ENCODE data around the gene KIAA0930. TPM values are rescaled to one million over a fixed set of nuclear protein-coding genes. Genes with fewer than 3 reads are reported as not detected.

Gene KIAA0930
- total and polyA plus RNA-seq, 2 donors (not counting 1 experiment from before 2014, with no cell fraction given) = 27.0 to 46.8 TPM

DNA sequence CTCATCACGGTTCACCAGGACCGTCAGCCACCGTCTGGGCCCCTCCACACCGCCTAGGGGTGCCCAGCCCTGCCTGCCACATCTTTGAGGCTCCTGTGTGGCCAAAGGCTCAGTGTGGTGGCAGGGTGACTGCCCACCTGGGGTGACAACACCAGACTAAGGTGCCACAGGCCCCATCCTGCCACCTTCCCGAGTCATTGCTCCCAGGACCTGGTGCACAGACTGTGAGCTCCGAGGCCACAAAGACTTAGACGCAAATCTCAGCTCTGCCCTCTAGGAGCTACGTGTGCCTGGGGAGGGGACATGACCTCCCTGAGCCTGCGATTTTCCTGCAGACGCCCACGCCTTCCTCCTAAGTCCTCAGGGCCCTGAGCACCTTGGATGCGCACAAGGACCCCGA lies 36.5 kb downstream of the KIAA0930 start:
- POLR2A ChIA-PET = no interaction called here
- Histone ChIP-seq H3K4me3 (ENCODE audit: control extremely low read depth in 1 of 5, extremely low read depth in 1 of 5, insufficient read depth in 1 of 5, low read depth in 2 of 5, low read length in 4 of 5) (no peak overlapping the region), H2AFZ (ENCODE audit: insufficient read depth, low read depth, low read length, poor library complexity, severe bottlenecking) (no peak overlapping the region), H3K79me2 (ENCODE audit: control insufficient read depth, insufficient read depth, low read length) (no peaks in the 10 kb centered on the region), H3K9ac (ENCODE audit: low read length) (no peak overlapping the region), H4K20me1 (ENCODE audit: control insufficient read depth, insufficient read depth, low read length, poor library complexity, severe bottlenecking) (peaks cover 12% of the 10 kb centered on the region), H3K4me2 (replicated peaks; ENCODE audit: low read depth, low read length, poor library complexity, severe bottlenecking) (no peak overlapping the region), H3K36me3 (replicated peaks in 1 of 2; ENCODE audit: control extremely low read depth in 1 of 2, control insufficient read depth in 1 of 2, extremely low read depth in 1 of 2, insufficient read depth in 2 of 2, low read length in 1 of 2) (peaks cover 0 to 63% of the 10 kb centered on the region in 2 experiments), H3K27ac (ENCODE audit: low read length in 2 of 2) (no peak overlapping the region), H3K4me1 (ENCODE audit: control insufficient read depth in 2 of 2, insufficient read depth in 2 of 2, low read length in 2 of 2) (no peaks in the 10 kb centered on the region), H3K27me3 (replicated peaks in 1 of 4; ENCODE audit: control extremely low read depth in 1 of 4, control insufficient read depth in 3 of 4, insufficient read depth in 4 of 4, low read length in 3 of 4) (no peaks in the 10 kb centered on the region), H3K9me3 (ENCODE audit: control extremely low read depth in 1 of 3, control insufficient read depth in 2 of 3, insufficient read depth in 1 of 3, low read length in 2 of 3) (no peaks in the 10 kb centered on the region)
- Mint-ChIP-seq H3K27ac (no peak overlapping the region), H3K4me3 (no peak overlapping the region), H3K9me3 (ENCODE audit: insufficient read depth) (no peaks in the 10 kb centered on the region), H3K4me1 (no peaks in the 10 kb centered on the region), H3K27me3 (no peaks in the 10 kb centered on the region)
- ATAC-seq (ENCODE audit: low read depth) (no peak), DNase-seq (no peak)
- 98% methylated on average over 13 of the region's 13 CpGs for WGBS (ENCODE audit: insufficient coverage)
- no peak for TF ChIP-seq EZH2 (IDR thresholded peaks at IDR 0.05; ENCODE audit: borderline replicate concordance, insufficient read depth, low read depth, low read length, poor library complexity, severe bottlenecking)
- TF ChIP-seq, protein P1, sequence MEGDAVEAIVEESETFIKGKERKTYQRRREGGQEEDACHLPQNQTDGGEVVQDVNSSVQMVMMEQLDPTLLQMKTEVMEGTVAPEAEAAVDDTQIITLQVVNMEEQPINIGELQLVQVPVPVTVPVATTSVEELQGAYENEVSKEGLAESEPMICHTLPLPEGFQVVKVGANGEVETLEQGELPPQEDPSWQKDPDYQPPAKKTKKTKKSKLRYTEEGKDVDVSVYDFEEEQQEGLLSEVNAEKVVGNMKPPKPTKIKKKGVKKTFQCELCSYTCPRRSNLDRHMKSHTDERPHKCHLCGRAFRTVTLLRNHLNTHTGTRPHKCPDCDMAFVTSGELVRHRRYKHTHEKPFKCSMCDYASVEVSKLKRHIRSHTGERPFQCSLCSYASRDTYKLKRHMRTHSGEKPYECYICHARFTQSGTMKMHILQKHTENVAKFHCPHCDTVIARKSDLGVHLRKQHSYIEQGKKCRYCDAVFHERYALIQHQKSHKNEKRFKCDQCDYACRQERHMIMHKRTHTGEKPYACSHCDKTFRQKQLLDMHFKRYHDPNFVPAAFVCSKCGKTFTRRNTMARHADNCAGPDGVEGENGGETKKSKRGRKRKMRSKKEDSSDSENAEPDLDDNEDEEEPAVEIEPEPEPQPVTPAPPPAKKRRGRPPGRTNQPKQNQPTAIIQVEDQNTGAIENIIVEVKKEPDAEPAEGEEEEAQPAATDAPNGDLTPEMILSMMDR (IDR thresholded peaks at IDR 0.05) = no peak
- intact Hi-C loops (cut with micrococcal nuclease) = no loop called here
- CTCF ChIA-PET = no interaction called here

DNA sequence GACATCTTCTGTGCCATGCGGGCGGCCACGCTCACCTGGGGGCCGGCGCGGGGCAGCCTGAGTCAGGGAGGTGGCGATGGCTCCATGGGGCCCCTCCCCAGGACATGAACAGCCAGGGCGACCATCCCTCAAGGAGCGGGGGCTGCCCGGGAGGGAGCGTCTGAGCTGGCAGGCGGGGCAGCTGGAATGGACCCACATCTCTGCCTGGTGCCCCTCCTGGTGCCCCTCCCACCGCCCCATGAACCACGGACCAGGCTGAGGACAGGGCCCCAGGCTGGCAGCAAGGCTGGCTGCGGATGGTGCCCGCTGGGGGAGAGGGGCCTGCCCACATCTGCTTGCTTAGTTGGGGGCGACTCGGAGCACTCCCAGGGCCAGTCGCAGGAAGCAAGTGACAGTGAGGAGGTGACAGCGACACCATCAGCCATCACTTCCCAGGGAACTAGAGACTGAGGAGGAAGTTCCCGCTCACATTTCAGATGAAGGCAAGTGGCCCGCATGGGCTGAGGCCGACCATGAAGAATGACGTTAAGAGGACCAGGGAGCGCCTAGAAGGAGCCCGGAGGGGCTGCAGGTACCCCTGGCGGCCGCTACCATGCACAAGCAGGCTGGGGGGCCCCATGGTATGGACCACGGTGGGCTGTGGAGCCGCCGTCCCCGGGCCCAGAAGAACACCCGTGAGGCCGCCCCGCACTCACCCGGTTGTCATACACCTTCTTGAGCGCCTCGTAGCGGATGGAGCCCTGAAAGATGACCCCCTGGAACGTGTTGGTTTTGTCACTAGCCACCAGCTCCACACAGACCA lies 37.3 kb downstream of the KIAA0930 start:
- ChIA-PET CTCF (no interaction called here), POLR2A (no interaction called here)
- DNase-seq (no peak), ATAC-seq (ENCODE audit: low read depth) (no peak)
- no peak for TF ChIP-seq EZH2 (IDR thresholded peaks at IDR 0.05; ENCODE audit: borderline replicate concordance, insufficient read depth, low read depth, low read length, poor library complexity, severe bottlenecking)
- TF ChIP-seq, protein P1 (IDR thresholded peaks at IDR 0.05) = no peak
- Histone ChIP-seq H3K4me2 (replicated peaks; ENCODE audit: low read depth, low read length, poor library complexity, severe bottlenecking) (no peak overlapping the region), H3K4me1 (ENCODE audit: control insufficient read depth in 2 of 2, insufficient read depth in 2 of 2, low read length in 2 of 2) (no peaks in the 10 kb centered on the region), H4K20me1 (ENCODE audit: control insufficient read depth, insufficient read depth, low read length, poor library complexity, severe bottlenecking) (peaks cover 9% of the 10 kb centered on the region), H3K27me3 (replicated peaks in 1 of 4; ENCODE audit: control extremely low read depth in 1 of 4, control insufficient read depth in 3 of 4, insufficient read depth in 4 of 4, low read length in 3 of 4) (no peaks in the 10 kb centered on the region), H3K4me3 (ENCODE audit: control extremely low read depth in 1 of 5, extremely low read depth in 1 of 5, insufficient read depth in 1 of 5, low read depth in 2 of 5, low read length in 4 of 5) (no peak overlapping the region), H3K36me3 (replicated peaks in 1 of 2; ENCODE audit: control extremely low read depth in 1 of 2, control insufficient read depth in 1 of 2, extremely low read depth in 1 of 2, insufficient read depth in 2 of 2, low read length in 1 of 2) (peaks cover 0 to 63% of the 10 kb centered on the region in 2 experiments), H3K9ac (ENCODE audit: low read length) (no peak overlapping the region), H3K27ac (ENCODE audit: low read length in 2 of 2) (no peak overlapping the region), H2AFZ (ENCODE audit: insufficient read depth, low read depth, low read length, poor library complexity, severe bottlenecking) (no peak overlapping the region), H3K9me3 (ENCODE audit: control extremely low read depth in 1 of 3, control insufficient read depth in 2 of 3, insufficient read depth in 1 of 3, low read length in 2 of 3) (no peaks in the 10 kb centered on the region), H3K79me2 (ENCODE audit: control insufficient read depth, insufficient read depth, low read length) (no peaks in the 10 kb centered on the region)
- Mint-ChIP-seq H3K27ac (no peak overlapping the region), H3K4me1 (no peaks in the 10 kb centered on the region), H3K4me3 (no peak overlapping the region), H3K27me3 (no peaks in the 10 kb centered on the region), H3K9me3 (ENCODE audit: insufficient read depth) (no peaks in the 10 kb centered on the region)
- WGBS (ENCODE audit: insufficient coverage) = 97% methylated on average over 40 of the region's 40 CpGs
- intact Hi-C loops (cut with micrococcal nuclease) = no loop called here

Data from B cell (primary cell).